ENCODE data around the gene LRRC8C. TPM values are rescaled to one million over a fixed set of nuclear protein-coding genes. Genes with fewer than 3 reads are reported as not detected.

LRRC8C gene
- total RNA-seq, 6 experiments from 2014 or later = 0.53 to 2.0 (median 1.2) TPM

DNA sequence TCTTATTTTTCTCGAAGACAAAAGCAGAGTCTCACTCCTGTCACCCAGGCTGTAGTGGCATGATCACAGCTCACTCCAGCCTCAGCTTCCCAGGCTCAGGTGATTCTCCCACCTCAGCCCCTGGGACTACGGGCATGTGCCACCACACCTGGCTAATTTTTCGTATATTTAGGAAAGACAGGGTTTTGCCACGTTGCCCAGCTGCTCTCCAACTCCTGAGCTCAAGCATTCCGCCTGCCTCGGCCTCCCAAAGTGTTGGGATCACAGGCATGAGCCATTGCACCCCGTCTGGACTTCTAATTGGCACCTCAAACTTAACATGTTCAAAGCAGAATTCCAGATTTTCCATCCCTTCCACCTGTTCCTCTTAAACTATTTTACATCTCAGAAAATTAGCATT is 19.0 kb upstream of the LRRC8C start:
- no peaks in the 10 kb centered on the region for H3K4me1 ChIP-seq
- TF ChIP-seq, protein P1, sequence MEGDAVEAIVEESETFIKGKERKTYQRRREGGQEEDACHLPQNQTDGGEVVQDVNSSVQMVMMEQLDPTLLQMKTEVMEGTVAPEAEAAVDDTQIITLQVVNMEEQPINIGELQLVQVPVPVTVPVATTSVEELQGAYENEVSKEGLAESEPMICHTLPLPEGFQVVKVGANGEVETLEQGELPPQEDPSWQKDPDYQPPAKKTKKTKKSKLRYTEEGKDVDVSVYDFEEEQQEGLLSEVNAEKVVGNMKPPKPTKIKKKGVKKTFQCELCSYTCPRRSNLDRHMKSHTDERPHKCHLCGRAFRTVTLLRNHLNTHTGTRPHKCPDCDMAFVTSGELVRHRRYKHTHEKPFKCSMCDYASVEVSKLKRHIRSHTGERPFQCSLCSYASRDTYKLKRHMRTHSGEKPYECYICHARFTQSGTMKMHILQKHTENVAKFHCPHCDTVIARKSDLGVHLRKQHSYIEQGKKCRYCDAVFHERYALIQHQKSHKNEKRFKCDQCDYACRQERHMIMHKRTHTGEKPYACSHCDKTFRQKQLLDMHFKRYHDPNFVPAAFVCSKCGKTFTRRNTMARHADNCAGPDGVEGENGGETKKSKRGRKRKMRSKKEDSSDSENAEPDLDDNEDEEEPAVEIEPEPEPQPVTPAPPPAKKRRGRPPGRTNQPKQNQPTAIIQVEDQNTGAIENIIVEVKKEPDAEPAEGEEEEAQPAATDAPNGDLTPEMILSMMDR (IDR thresholded peaks at IDR 0.05) = no peak
- TF ChIP-seq POLR2A (IDR thresholded peaks at IDR 0.05) = no peak

DNA sequence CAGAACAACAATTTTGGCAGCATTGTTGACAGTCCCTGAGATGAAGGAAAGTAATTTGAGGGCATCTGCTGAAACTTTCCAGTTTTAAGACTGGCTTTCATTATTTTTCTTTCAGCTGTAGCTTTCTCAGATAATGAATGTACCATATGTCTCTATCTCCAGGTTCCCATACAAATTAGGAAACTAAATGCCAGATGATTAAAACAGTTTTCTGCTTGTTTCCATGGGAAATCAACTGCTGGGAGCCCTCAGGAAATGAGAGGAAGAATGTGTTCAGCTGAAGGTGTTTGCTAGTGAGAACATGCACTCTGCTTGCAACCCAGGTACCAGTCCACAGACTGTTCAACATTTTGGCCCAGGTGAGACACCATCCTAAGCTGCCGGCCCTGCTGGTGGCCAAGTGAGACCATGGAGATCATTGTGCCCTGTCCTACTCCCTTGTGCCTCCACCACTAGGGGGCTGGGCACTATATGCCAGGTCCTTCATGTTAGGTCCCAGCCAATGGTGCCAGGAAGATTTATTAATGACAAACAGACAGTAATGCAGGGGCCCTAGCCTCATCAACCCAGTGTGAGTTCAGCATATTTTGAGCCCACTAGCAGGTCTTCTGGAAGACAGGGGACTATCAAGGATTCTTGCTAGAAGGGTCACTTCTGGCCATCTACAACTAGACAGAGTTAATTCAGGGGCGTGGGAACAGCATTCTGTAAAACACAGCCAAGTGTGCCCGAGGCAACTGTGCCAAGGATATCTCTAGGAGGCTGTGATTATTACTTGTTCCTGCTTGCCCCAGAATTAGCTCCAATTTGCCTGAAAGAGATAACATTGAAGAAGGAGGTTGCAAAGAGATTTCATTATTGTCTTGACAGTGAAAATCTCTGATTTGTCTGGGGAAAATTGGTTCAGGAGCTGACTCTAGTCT is 17.0 kb upstream of the LRRC8C start:
- 53% methylated on average over 3 of the region's 3 CpGs for WGBS (ENCODE audit: insufficient coverage, low coverage, low lambda C conversion rate, missing lambda C conversion rate)
- no peak for DNase-seq
- no peak overlapping the region for H3K4me3 ChIP-seq
- no peaks in the 10 kb centered on the region for H3K9me3 ChIP-seq
- no peaks in the 10 kb centered on the region for H3K27me3 ChIP-seq
- H3K36me3 ChIP-seq = no peaks in the 10 kb centered on the region
- no peaks in the 10 kb centered on the region for H3K4me1 ChIP-seq
- intact Hi-C loops (cut with DNase I) = no loop called here
- H3K27ac ChIP-seq = no peak overlapping the region
- ATAC-seq = peak; percentile 41 to 66 (median 42)
- TF ChIP-seq, protein P1 (IDR thresholded peaks at IDR 0.05) = peak in 3 of 4 donors; percentile 20 to 31 (median 30)
- TF ChIP-seq POLR2A (IDR thresholded peaks at IDR 0.05) = no peak

More for the DNA sequence above, 19.0 kb upstream of the LRRC8C start:
- 70% methylated on average over 6 of the region's 7 CpGs for WGBS (ENCODE audit: insufficient coverage, low coverage, low lambda C conversion rate, missing lambda C conversion rate)
- intact Hi-C loops (cut with DNase I) = no loop called here
- no peak overlapping the region for H3K27ac ChIP-seq
- no peaks in the 10 kb centered on the region for H3K36me3 ChIP-seq
- ATAC-seq (no peak), DNase-seq (no peak)
- no peaks in the 10 kb centered on the region for H3K27me3 ChIP-seq
- H3K9me3 ChIP-seq = no peaks in the 10 kb centered on the region
- no peak overlapping the region for H3K4me3 ChIP-seq

DNA sequence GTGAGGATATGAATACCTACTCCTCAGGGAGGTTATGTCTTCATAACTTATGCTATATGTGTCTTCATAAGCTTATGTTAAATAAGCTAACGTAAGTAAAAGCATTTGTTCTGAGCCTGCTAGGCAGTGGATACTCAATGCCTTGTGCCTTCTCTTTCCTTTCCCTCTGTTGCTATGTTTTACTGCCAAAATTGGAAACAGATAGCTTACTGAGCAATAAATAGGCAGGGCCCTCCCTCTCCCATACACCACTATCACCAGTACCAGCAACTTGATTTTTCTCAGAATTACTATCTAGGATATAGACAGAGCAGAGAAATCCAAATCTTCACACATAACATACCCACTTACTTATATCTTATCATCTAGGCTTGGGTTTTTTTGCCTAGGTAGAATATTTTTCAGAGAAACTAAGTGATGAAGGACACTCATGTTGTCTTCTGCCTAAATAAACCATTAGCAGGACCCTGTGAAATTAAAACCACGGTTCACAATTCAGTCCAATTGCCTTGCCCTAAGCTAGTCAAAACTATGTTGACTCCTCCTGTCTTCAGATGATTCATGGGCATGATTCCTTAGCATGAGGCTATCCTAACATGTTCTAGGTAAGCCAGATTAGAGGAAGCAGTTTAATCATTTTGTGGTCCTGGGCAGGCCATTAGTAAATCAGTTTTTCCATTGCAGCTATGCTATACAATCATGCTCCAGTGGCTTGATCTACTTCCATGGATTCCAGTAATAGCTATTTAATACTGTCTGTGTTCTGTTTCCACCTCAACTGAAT is 15.9 kb upstream of the LRRC8C start:
- Histone ChIP-seq H3K9me3 (no peaks in the 10 kb centered on the region), H3K4me3 (no peak overlapping the region), H3K27me3 (no peaks in the 10 kb centered on the region), H3K27ac (no peak overlapping the region), H3K36me3 (no peaks in the 10 kb centered on the region), H3K4me1 (no peaks in the 10 kb centered on the region)
- DNase-seq (no peak), ATAC-seq (no peak)
- intact Hi-C loops (cut with DNase I) = no loop called here
- TF ChIP-seq POLR2A (IDR thresholded peaks at IDR 0.05) = no peak
- TF ChIP-seq, protein P1 (IDR thresholded peaks at IDR 0.05) = no peak
- WGBS (ENCODE audit: insufficient coverage, low coverage, low lambda C conversion rate, missing lambda C conversion rate) = 79% methylated on average over 2 of the region's 2 CpGs

DNA sequence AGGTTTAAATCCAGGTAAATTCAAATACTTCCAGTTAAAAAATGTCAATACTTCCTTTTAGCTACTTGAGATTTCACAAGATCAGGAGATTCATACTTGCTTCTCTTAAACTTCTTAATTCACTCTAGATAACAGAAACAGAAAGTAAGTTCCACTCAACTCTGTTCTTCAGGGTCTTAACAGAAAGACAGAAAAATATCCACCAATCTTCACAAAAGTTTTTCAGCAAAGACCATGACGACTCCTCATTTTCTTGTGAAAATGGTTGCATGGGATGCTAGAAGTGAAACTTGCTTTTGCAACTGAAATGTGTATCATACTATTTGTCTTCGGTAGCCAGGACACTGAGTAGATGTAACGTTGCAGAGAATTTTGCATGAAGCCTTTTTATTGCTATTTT is 12.3 kb upstream of the LRRC8C start:
- no peaks in the 10 kb centered on the region for H3K27me3 ChIP-seq
- no peak overlapping the region for H3K4me3 ChIP-seq
- no peaks in the 10 kb centered on the region for H3K9me3 ChIP-seq
- DNase-seq (no peak), ATAC-seq (no peak)
- H3K36me3 ChIP-seq = no peaks in the 10 kb centered on the region
- TF ChIP-seq, protein P1 (IDR thresholded peaks at IDR 0.05) = no peak
- no peak for TF ChIP-seq POLR2A (IDR thresholded peaks at IDR 0.05)
- 60% methylated on average over 3 of the region's 3 CpGs for WGBS (ENCODE audit: insufficient coverage, low coverage, low lambda C conversion rate, missing lambda C conversion rate)
- intact Hi-C loops (cut with DNase I) = no loop called here
- H3K27ac ChIP-seq = no peak overlapping the region
- H3K4me1 ChIP-seq = no peaks in the 10 kb centered on the region

All from right lobe of liver (tissue), 6 donors.